ENCODE results near the gene HGFAC. TPM values are rescaled to one million over a fixed set of nuclear protein-coding genes. Genes with fewer than 3 reads are reported as not detected.

The HGFAC gene
- total RNA-seq, 1 donor from 2014 or later = not detected

- DNase-seq (ENCODE audit: low read depth) = no peak
- TF ChIP-seq CTCF (conservative IDR thresholded peaks at IDR 0.05; ENCODE audit: low read depth, low read length) = no peak
- no peak overlapping the region for H3K4me3 ChIP-seq (ENCODE audit: low read depth, low read length)
Observed at GRCh38 chr4:3432381-3432790, 9.4 kb upstream of the HGFAC start.

- no peak for TF ChIP-seq CTCF (conservative IDR thresholded peaks at IDR 0.05; ENCODE audit: low read depth, low read length)
- no peak for DNase-seq (ENCODE audit: low read depth)
- no peak overlapping the region for H3K4me3 ChIP-seq (ENCODE audit: low read depth, low read length)
Observed at GRCh38 chr4:3433138-3433869, 8.5 kb upstream of the HGFAC start.

GRCh38 chr4:3434881-3435685 lies 6.7 kb upstream of the HGFAC start:
- TF ChIP-seq CTCF (conservative IDR thresholded peaks at IDR 0.05; ENCODE audit: low read depth, low read length) = no peak
- H3K4me3 ChIP-seq (ENCODE audit: low read depth, low read length) = no peak overlapping the region
- no peak for DNase-seq (ENCODE audit: low read depth)

- no peak overlapping the region for H3K4me3 ChIP-seq (ENCODE audit: low read depth, low read length)
- TF ChIP-seq CTCF (conservative IDR thresholded peaks at IDR 0.05; ENCODE audit: low read depth, low read length) = no peak
- no peak for DNase-seq (ENCODE audit: low read depth)
Observed at GRCh38 chr4:3435686-3435956, 6.1 kb upstream of the HGFAC start.

- no peak for DNase-seq (ENCODE audit: low read depth)
- no peak overlapping the region for H3K4me3 ChIP-seq (ENCODE audit: low read depth, low read length)
- TF ChIP-seq CTCF (conservative IDR thresholded peaks at IDR 0.05; ENCODE audit: low read depth, low read length) = no peak
Observed at GRCh38 chr4:3436048-3436797, 5.5 kb upstream of the HGFAC start.

- H3K4me3 ChIP-seq (ENCODE audit: low read depth, low read length) = no peak overlapping the region
- no peak for DNase-seq (ENCODE audit: low read depth)
Observed at GRCh38 chr4:3436798-3437581, 4.8 kb upstream of the HGFAC start.

More at GRCh38 chr4:3436798-3437581, 4.8 kb upstream of the HGFAC start:
- TF ChIP-seq CTCF (conservative IDR thresholded peaks at IDR 0.05; ENCODE audit: low read depth, low read length) = no peak

Data from epithelial cell of proximal tubule (primary cell).